Fibroblast of the aortic adventitia (primary cell): Measurements from ENCODE around the gene CDYL2. TPM values are rescaled to one million over a fixed set of nuclear protein-coding genes. Genes with fewer than 3 reads are reported as not detected.

ENCODE experiments used
- DNase-seq: peaks from one replicate; pipeline ENCODE4 v3.0.0-alpha.2; 2010; ENCODE audit warnings: low read depth
- H3K4me3 ChIP-seq: 2 replicates; pipeline ENCODE4 v1.5.1; 2011; ENCODE audit warnings: low read depth, mild to moderate bottlenecking, control low read depth, low read length, moderate library complexity
- CTCF ChIP-seq: IDR thresholded peaks from 2 replicates; pipeline ENCODE4 v1.5.1; 2011; ENCODE audit warnings: mild to moderate bottlenecking, low read length, control low read depth, inconsistent platforms; ENCODE audit not compliant: insufficient read depth
- total RNA-seq: library from RNA; depleted of rRNA; stranded (reverse); fragments of >200 nt; gene quantifications from 2 replicates; pipeline ENCODE4 v1.2.3, GENCODE V29; 2012; ENCODE audit warnings: low replicate concordance

CDYL2 gene
- total RNA-seq, 1 donor, result 5.2 TPM

GRCh38 chr16:80717611-80718010 is 86.8 kb downstream of the CDYL2 start:
- TF ChIP-seq CTCF, result no peak
- no peak overlapping the region for H3K4me3 ChIP-seq
- no peak for DNase-seq

- H3K4me3 ChIP-seq, result no peak overlapping the region
- TF ChIP-seq CTCF, result no peak
- no peak for DNase-seq
Observed at GRCh38 chr16:80716564-80717139, 87.7 kb downstream of the CDYL2 start.

GRCh38 chr16:80711406-80711805 is 93.0 kb downstream of the CDYL2 start:
- no peak overlapping the region for H3K4me3 ChIP-seq
- no peak for DNase-seq
- no peak for TF ChIP-seq CTCF

GRCh38 chr16:80710918-80711317 is 93.5 kb downstream of the CDYL2 start:
- no peak for TF ChIP-seq CTCF
- DNase-seq, result no peak
- no peak overlapping the region for H3K4me3 ChIP-seq

- no peak for TF ChIP-seq CTCF
- no peak overlapping the region for H3K4me3 ChIP-seq
- DNase-seq, result no peak
Observed at GRCh38 chr16:80708823-80709222, 95.6 kb downstream of the CDYL2 start.

- no peak for DNase-seq
- no peak overlapping the region for H3K4me3 ChIP-seq
- no peak for TF ChIP-seq CTCF
Observed at GRCh38 chr16:80707686-80708085, 96.7 kb downstream of the CDYL2 start.

- no peak for TF ChIP-seq CTCF
- H3K4me3 ChIP-seq, result no peak overlapping the region
- DNase-seq, result no peak
Observed at GRCh38 chr16:80705596-80705995, 98.8 kb downstream of the CDYL2 start.
